CD4-positive, CD25-positive, alpha-beta regulatory T cell (primary cell): ENCODE measurements around the gene PPP2R3B. TPM values are rescaled to one million over a fixed set of nuclear protein-coding genes. Genes with fewer than 3 reads are reported as not detected.
A peak's percentile ranks its signal among the peaks of the same experiment; 100 is the strongest.

Experiments
- ATAC-seq, 2 donors: fragments of 150-1000 bp; cut with Tn5 transposase; one replicate each; pipeline ENCODE4 v1.10.0; 2021; ENCODE audit warnings: low read depth in 2 of 2, moderate number of reproducible peaks in 2 of 2, moderate library complexity in 1 of 2
- DNase-seq, 3 donors: peaks; one replicate each; pipeline versions ENCODE4 v3.0.0 to v3.0.0-alpha.2; 2012 to 2022; ENCODE audit warnings: mixed read lengths in 1 of 3
- H3K27ac ChIP-seq: one replicate; pipeline ENCODE4 v1.7.0; 2013; ENCODE audit warnings: mild to moderate bottlenecking, low read length; ENCODE audit not compliant: insufficient read depth, poor library complexity, severe bottlenecking
- H3K27me3 ChIP-seq: one replicate; pipeline ENCODE4 v1.7.0; 2013; ENCODE audit warnings: low read length; ENCODE audit not compliant: control insufficient read depth, insufficient read depth
- H3K36me3 ChIP-seq: one replicate; pipeline ENCODE4 v1.7.0; 2013; ENCODE audit warnings: mild to moderate bottlenecking, low read length, moderate library complexity; ENCODE audit not compliant: control insufficient read depth, insufficient read depth
- H3K4me1 ChIP-seq: 2 replicates; pipeline ENCODE4 v1.7.0; 2013; ENCODE audit warnings: mild to moderate bottlenecking, low read length; ENCODE audit not compliant: insufficient read depth, control insufficient read depth, poor library complexity, severe bottlenecking
- H3K4me3 ChIP-seq: one replicate; pipeline ENCODE4 v1.7.0; 2013; ENCODE audit warnings: low read depth, mild to moderate bottlenecking, low read length, moderate library complexity
- H3K9me3 ChIP-seq, 2 experiments: 1 replicate in 1 of 2; 2 replicates in 1 of 2; pipeline ENCODE4 v1.7.0; 2013; ENCODE audit warnings: low read length in 2 of 2, mild to moderate bottlenecking in 1 of 2, moderate library complexity in 1 of 2; ENCODE audit not compliant: control insufficient read depth in 2 of 2
- H3K27ac Mint-ChIP-seq, 3 donors: one replicate each; pipeline ENCODE4 v1.8.0; 2020 to 2022; ENCODE audit warnings: mild to moderate bottlenecking in 3 of 3, mixed read lengths in 3 of 3, moderate library complexity in 2 of 3
- H3K27me3 Mint-ChIP-seq: one replicate; pipeline ENCODE4 v1.8.0; 2022; ENCODE audit warnings: mild to moderate bottlenecking, mixed read lengths
- H3K36me3 Mint-ChIP-seq: one replicate; pipeline ENCODE4 v1.8.0; 2020; ENCODE audit warnings: mixed read lengths
- H3K4me1 Mint-ChIP-seq, 4 donors: one replicate each; pipeline ENCODE4 v1.8.0; 2020 to 2022; ENCODE audit warnings: mixed read lengths in 4 of 4, mild to moderate bottlenecking in 1 of 4
- H3K4me3 Mint-ChIP-seq, 4 donors: one replicate each; pipeline ENCODE4 v1.8.0; 2020 to 2022; ENCODE audit warnings: mild to moderate bottlenecking in 4 of 4, mixed read lengths in 4 of 4, moderate library complexity in 3 of 4
- H3K9me3 Mint-ChIP-seq, 7 donors: one replicate each; pipeline ENCODE4 v1.8.0; 2020 to 2022; ENCODE audit warnings: mixed read lengths in 7 of 7, mild to moderate bottlenecking in 3 of 7, moderate library complexity in 2 of 7
- polyA plus RNA-seq, 4 donors: library from polyadenylated mRNA; unstranded; fragments of 300-500 nt; fragmentation: Illumina TruSeq; gene quantifications; one replicate each; pipeline ENCODE4 v1.2.3, GENCODE V29; 2021
- total RNA-seq: library from RNA; stranded (reverse); gene quantifications from one replicate; pipeline ENCODE4 v1.2.3, GENCODE V29; 2022

Gene PPP2R3B
- total and polyA plus RNA-seq, 5 donors from 2014 or later: 4.8 to 23.5 (median 8.6) TPM

GRCh38 chrX:400258-400657 is 13.6 kb upstream of the PPP2R3B start:
- Mint-ChIP-seq H3K27ac (no peak overlapping the region), H3K27me3 (no peaks in the 10 kb centered on the region), H3K4me3 (no peak overlapping the region), H3K36me3 (no peaks in the 10 kb centered on the region), H3K9me3 (peaks cover 0 to 2% (median 0%) of the 10 kb centered on the region in 7 donors), H3K4me1 (no peaks in the 10 kb centered on the region)
- ATAC-seq (no peak), DNase-seq (no peak)
- H3K9me3 ChIP-seq: no peaks in the 10 kb centered on the region
- no peaks in the 10 kb centered on the region for H3K36me3 ChIP-seq
- no peak overlapping the region for H3K4me3 ChIP-seq
- no peaks in the 10 kb centered on the region for H3K4me1 ChIP-seq
- H3K27me3 ChIP-seq: no peaks in the 10 kb centered on the region
- no peak overlapping the region for H3K27ac ChIP-seq

- H3K4me3 Mint-ChIP-seq: no peak overlapping the region
- Histone ChIP-seq H3K4me3 (no peak overlapping the region), H3K4me1 (no peaks in the 10 kb centered on the region), H3K27me3 (no peaks in the 10 kb centered on the region), H3K9me3 (peaks cover 0 to 2% of the 10 kb centered on the region in 2 experiments), H3K27ac (no peak overlapping the region), H3K36me3 (no peaks in the 10 kb centered on the region)
- H3K36me3 Mint-ChIP-seq: no peaks in the 10 kb centered on the region
- DNase-seq (no peak), ATAC-seq (no peak)
- no peak overlapping the region for H3K27ac Mint-ChIP-seq
- no peaks in the 10 kb centered on the region for H3K27me3 Mint-ChIP-seq
- H3K4me1 Mint-ChIP-seq: no peaks in the 10 kb centered on the region
- peaks cover 0 to 2% (median 0%) of the 10 kb centered on the region in 7 donors for H3K9me3 Mint-ChIP-seq
Observed at GRCh38 chrX:397575-397974, 10.9 kb upstream of the PPP2R3B start.

GRCh38 chrX:394830-395229 is 8.1 kb upstream of the PPP2R3B start:
- peaks cover 0 to 2% of the 10 kb centered on the region in 2 experiments for H3K9me3 ChIP-seq
- H3K27ac Mint-ChIP-seq: no peak overlapping the region
- peaks cover 0 to 5% (median 0%) of the 10 kb centered on the region in 4 donors for H3K4me1 Mint-ChIP-seq
- H3K36me3 Mint-ChIP-seq: no peaks in the 10 kb centered on the region
- no peaks in the 10 kb centered on the region for H3K36me3 ChIP-seq
- peaks cover 0 to 2% (median 0%) of the 10 kb centered on the region in 7 donors for H3K9me3 Mint-ChIP-seq
- no peaks in the 10 kb centered on the region for H3K27me3 ChIP-seq
- H3K4me3 Mint-ChIP-seq: no peak overlapping the region
- DNase-seq (no peak), ATAC-seq (no peak)
- H3K4me3 ChIP-seq: no peak overlapping the region
- H3K27ac ChIP-seq: no peak overlapping the region
- no peaks in the 10 kb centered on the region for H3K27me3 Mint-ChIP-seq
- no peaks in the 10 kb centered on the region for H3K4me1 ChIP-seq

- H3K9me3 ChIP-seq: peaks cover 0 to 2% of the 10 kb centered on the region in 2 experiments
- Mint-ChIP-seq H3K27ac (no peak overlapping the region), H3K4me1 (peaks cover 0 to 13% (median 2%) of the 10 kb centered on the region in 4 donors), H3K36me3 (no peaks in the 10 kb centered on the region), H3K4me3 (peak overlapping the region in 1 of 4 donors; percentile 54), H3K27me3 (no peaks in the 10 kb centered on the region), H3K9me3 (peaks cover 0 to 2% (median 0%) of the 10 kb centered on the region in 7 donors)
- H3K4me1 ChIP-seq: peaks cover 4% of the 10 kb centered on the region
- ATAC-seq (no peak), DNase-seq (no peak)
- H3K27me3 ChIP-seq: no peaks in the 10 kb centered on the region
- H3K4me3 ChIP-seq: no peak overlapping the region
- H3K27ac ChIP-seq: no peak overlapping the region
- H3K36me3 ChIP-seq: no peaks in the 10 kb centered on the region
Observed at GRCh38 chrX:392575-392846, 5.8 kb upstream of the PPP2R3B start.

GRCh38 chrX:391717-392574 is 5.2 kb upstream of the PPP2R3B start:
- Histone ChIP-seq H3K4me1 (peaks cover 6% of the 10 kb centered on the region), H3K36me3 (no peaks in the 10 kb centered on the region), H3K4me3 (no peak overlapping the region), H3K27ac (no peak overlapping the region), H3K27me3 (no peaks in the 10 kb centered on the region), H3K9me3 (peaks cover 0 to 2% of the 10 kb centered on the region in 2 experiments)
- no peak for ATAC-seq
- H3K27ac Mint-ChIP-seq: peak overlapping the region in 1 of 3 donors; percentile 21
- peak overlapping the region in 2 of 4 donors; percentile 52 to 54 for H3K4me3 Mint-ChIP-seq
- H3K9me3 Mint-ChIP-seq: peaks cover 0 to 2% (median 0%) of the 10 kb centered on the region in 7 donors
- H3K4me1 Mint-ChIP-seq: peaks cover 4 to 19% (median 7%) of the 10 kb centered on the region in 4 donors
- no peak for DNase-seq
- peaks cover 3% of the 10 kb centered on the region for H3K36me3 Mint-ChIP-seq
- H3K27me3 Mint-ChIP-seq: peaks cover 6% of the 10 kb centered on the region

GRCh38 chrX:390459-390858 is 3.8 kb upstream of the PPP2R3B start:
- peaks cover 8% of the 10 kb centered on the region for H3K27me3 Mint-ChIP-seq
- H3K4me3 ChIP-seq: no peak overlapping the region
- peaks cover 0 to 1% (median 0%) of the 10 kb centered on the region in 7 donors for H3K9me3 Mint-ChIP-seq
- no peak overlapping the region for H3K27ac ChIP-seq
- H3K4me3 Mint-ChIP-seq: no peak overlapping the region
- H3K27me3 ChIP-seq: no peaks in the 10 kb centered on the region
- H3K27ac Mint-ChIP-seq: no peak overlapping the region
- no peak for ATAC-seq
- peaks cover 4% of the 10 kb centered on the region for H3K36me3 Mint-ChIP-seq
- DNase-seq: no peak
- H3K9me3 ChIP-seq: peaks cover 0 to 2% of the 10 kb centered on the region in 2 experiments
- H3K4me1 Mint-ChIP-seq: peaks cover 4 to 21% (median 8%) of the 10 kb centered on the region in 4 donors
- no peaks in the 10 kb centered on the region for H3K36me3 ChIP-seq
- peaks cover 6% of the 10 kb centered on the region for H3K4me1 ChIP-seq

- no peaks in the 10 kb centered on the region for H3K27me3 ChIP-seq
- H3K4me3 Mint-ChIP-seq: peak overlapping the region; percentile 21 to 74 (median 52)
- no peak for DNase-seq
- no peaks in the 10 kb centered on the region for H3K36me3 ChIP-seq
- peaks cover 5 to 23% (median 9%) of the 10 kb centered on the region in 4 donors for H3K4me1 Mint-ChIP-seq
- peaks cover 0 to 1% (median 0%) of the 10 kb centered on the region in 7 donors for H3K9me3 Mint-ChIP-seq
- H3K4me3 ChIP-seq: no peak overlapping the region
- no peak overlapping the region for H3K27ac ChIP-seq
- peaks cover 6% of the 10 kb centered on the region for H3K4me1 ChIP-seq
- H3K27me3 Mint-ChIP-seq: peaks cover 8% of the 10 kb centered on the region
- no peaks in the 10 kb centered on the region for H3K9me3 ChIP-seq
- ATAC-seq: no peak
- H3K36me3 Mint-ChIP-seq: peaks cover 4% of the 10 kb centered on the region
- no peak overlapping the region for H3K27ac Mint-ChIP-seq
Observed at GRCh38 chrX:389021-389441, 2.3 kb upstream of the PPP2R3B start.

GRCh38 chrX:387729-388128 is 1.0 kb upstream of the PPP2R3B start:
- ATAC-seq (no peak), DNase-seq (no peak)
- H3K36me3 ChIP-seq: no peaks in the 10 kb centered on the region
- peaks cover 6% of the 10 kb centered on the region for H3K4me1 ChIP-seq
- no peaks in the 10 kb centered on the region for H3K27me3 ChIP-seq
- no peaks in the 10 kb centered on the region for H3K9me3 ChIP-seq
- Mint-ChIP-seq H3K27ac (peak overlapping the region; percentile 98 to 99 (median 99)), H3K27me3 (peaks cover 8% of the 10 kb centered on the region), H3K4me3 (peak overlapping the region; percentile 93 to 96 (median 94)), H3K9me3 (peaks cover 0 to 1% (median 0%) of the 10 kb centered on the region in 7 donors), H3K4me1 (peaks cover 7 to 26% (median 10%) of the 10 kb centered on the region in 4 donors), H3K36me3 (peaks cover 4% of the 10 kb centered on the region)
- H3K4me3 ChIP-seq: peak overlapping the region; percentile 75
- peak overlapping the region; percentile 99 for H3K27ac ChIP-seq
